ENCODE results near the gene TRPV2. TPM values are rescaled to one million over a fixed set of nuclear protein-coding genes. Genes with fewer than 3 reads are reported as not detected.

TRPV2 gene
- total and polyA plus RNA-seq, 9 of the 15 experiments (the other 6 are each of a cell fraction or from before 2014, with no cell fraction given), result 10.0 to 97.5 (median 30.3) TPM

DNA sequence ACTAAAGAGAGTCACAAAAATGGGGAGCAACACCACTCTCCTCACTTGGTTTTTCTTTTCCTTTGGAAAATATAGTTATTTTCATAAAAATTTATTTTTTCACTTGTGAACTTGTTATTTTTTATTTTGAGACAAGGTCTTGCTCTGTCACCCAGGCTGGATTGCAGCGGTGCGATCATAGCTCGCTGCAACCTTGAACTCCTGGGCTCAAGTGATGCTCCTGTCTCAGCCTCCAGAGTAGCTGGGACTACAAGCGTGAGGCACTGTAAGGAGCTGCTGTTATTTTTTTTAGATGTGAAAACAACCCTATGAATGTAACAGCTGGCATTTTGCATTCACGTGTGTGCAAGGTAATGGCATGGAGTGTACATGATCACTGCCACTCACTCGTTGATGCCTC is 51.7 kb downstream of the TRPV2 start:
- DNase-seq (ENCODE audit: extremely low read depth in 1 of 4, low spot score in 3 of 4), result no peak
- CTCF ChIA-PET (ENCODE audit: low intra/inter-chr PET ratio), result no interaction called here
- Histone ChIP-seq H3K79me2 (ENCODE audit: control insufficient read depth, insufficient read depth, low read length) (no peaks in the 10 kb centered on the region), H3K9me1 (ENCODE audit: control insufficient read depth, insufficient read depth, low read length) (no peaks in the 10 kb centered on the region), H3K4me1 (replicated peaks in 1 of 2; ENCODE audit: control insufficient read depth in 2 of 2, insufficient read depth in 2 of 2, low read length in 2 of 2) (peaks cover 0 to 4% of the 10 kb centered on the region in 2 experiments; a peak in 2 of 5 replicates), H4K20me1 (replicated peaks; ENCODE audit: control insufficient read depth, insufficient read depth, low read length) (peaks cover 9% of the 10 kb centered on the region; the same call in 1 of the 2 replicates), H3K36me3 (ENCODE audit: control insufficient read depth, insufficient read depth, low read length) (peaks cover 4% of the 10 kb centered on the region; the same call in 1 of the 3 replicates), H3K9me3 (replicated peaks; ENCODE audit: control insufficient read depth, insufficient read depth, low read depth, low read length) (no peaks in the 10 kb centered on the region), H3K27ac (ENCODE audit: extremely low read depth, low read depth, low read length) (no peak overlapping the region), H3K9ac (ENCODE audit: insufficient read depth in 1 of 2, low read depth in 2 of 2, low read length in 2 of 2) (no peak overlapping the region), H3K4me2 (ENCODE audit: insufficient read depth, low read length) (no peak overlapping the region), H3K4me3 (no peak overlapping the region), H3K27me3 (ENCODE audit: control insufficient read depth in 2 of 2, insufficient read depth in 2 of 2, low read length in 2 of 2) (peaks cover 9 to 25% of the 10 kb centered on the region in 2 experiments; a peak in 4 of 5 replicates), H2AFZ (ENCODE audit: low read depth, low read length) (no peak overlapping the region)
- POLR2A ChIA-PET, result interaction anchor here (1.1 kb wide), 1 partner anchor 12 kb away, joined by 3 read pairs; no protein-coding TSS in a partner anchor
- ATAC-seq, result no peak
- no peak for FAIRE-seq
- BruUV-seq (replicated peaks), result no TSS peak
- intact Hi-C loops (cut with micrococcal nuclease), result no loop called here
- WGBS (ENCODE audit: insufficient coverage, low coverage, missing lambda C conversion rate), result 48% methylated on average over 6 of the region's 6 CpGs
- no peak for TF ChIP-seq ZNF445 (CRISPR knock-in tag; IDR thresholded peaks at IDR 0.05; ENCODE audit: low read depth)
- TF ChIP-seq, protein P1, sequence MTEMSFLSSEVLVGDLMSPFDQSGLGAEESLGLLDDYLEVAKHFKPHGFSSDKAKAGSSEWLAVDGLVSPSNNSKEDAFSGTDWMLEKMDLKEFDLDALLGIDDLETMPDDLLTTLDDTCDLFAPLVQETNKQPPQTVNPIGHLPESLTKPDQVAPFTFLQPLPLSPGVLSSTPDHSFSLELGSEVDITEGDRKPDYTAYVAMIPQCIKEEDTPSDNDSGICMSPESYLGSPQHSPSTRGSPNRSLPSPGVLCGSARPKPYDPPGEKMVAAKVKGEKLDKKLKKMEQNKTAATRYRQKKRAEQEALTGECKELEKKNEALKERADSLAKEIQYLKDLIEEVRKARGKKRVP (CRISPR knock-in tag; IDR thresholded peaks at IDR 0.05), result no peak
- no peak for TF ChIP-seq HNRNPLL (IDR thresholded peaks at IDR 0.05; ENCODE audit: low read depth, low read length, poor library complexity, severe bottlenecking)
- no peak for TF ChIP-seq EGR1 (conservative IDR thresholded peaks at IDR 0.05)
- TF ChIP-seq TRIM24 (IDR thresholded peaks at IDR 0.05), result no peak
- no peak for TF ChIP-seq ZNF717 (CRISPR knock-in tag; IDR thresholded peaks at IDR 0.05)
- TF ChIP-seq, protein P2, sequence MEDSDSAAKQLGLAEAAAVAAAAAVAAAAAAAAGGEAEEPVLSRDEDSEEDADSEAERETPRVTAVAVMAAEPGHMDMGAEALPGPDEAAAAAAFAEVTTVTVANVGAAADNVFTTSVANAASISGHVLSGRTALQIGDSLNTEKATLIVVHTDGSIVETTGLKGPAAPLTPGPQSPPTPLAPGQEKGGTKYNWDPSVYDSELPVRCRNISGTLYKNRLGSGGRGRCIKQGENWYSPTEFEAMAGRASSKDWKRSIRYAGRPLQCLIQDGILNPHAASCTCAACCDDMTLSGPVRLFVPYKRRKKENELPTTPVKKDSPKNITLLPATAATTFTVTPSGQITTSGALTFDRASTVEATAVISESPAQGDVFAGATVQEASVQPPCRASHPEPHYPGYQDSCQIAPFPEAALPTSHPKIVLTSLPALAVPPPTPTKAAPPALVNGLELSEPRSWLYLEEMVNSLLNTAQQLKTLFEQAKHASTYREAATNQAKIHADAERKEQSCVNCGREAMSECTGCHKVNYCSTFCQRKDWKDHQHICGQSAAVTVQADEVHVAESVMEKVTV (CRISPR knock-in tag; IDR thresholded peaks at IDR 0.05), result no peak
- TF ChIP-seq, protein P3, sequence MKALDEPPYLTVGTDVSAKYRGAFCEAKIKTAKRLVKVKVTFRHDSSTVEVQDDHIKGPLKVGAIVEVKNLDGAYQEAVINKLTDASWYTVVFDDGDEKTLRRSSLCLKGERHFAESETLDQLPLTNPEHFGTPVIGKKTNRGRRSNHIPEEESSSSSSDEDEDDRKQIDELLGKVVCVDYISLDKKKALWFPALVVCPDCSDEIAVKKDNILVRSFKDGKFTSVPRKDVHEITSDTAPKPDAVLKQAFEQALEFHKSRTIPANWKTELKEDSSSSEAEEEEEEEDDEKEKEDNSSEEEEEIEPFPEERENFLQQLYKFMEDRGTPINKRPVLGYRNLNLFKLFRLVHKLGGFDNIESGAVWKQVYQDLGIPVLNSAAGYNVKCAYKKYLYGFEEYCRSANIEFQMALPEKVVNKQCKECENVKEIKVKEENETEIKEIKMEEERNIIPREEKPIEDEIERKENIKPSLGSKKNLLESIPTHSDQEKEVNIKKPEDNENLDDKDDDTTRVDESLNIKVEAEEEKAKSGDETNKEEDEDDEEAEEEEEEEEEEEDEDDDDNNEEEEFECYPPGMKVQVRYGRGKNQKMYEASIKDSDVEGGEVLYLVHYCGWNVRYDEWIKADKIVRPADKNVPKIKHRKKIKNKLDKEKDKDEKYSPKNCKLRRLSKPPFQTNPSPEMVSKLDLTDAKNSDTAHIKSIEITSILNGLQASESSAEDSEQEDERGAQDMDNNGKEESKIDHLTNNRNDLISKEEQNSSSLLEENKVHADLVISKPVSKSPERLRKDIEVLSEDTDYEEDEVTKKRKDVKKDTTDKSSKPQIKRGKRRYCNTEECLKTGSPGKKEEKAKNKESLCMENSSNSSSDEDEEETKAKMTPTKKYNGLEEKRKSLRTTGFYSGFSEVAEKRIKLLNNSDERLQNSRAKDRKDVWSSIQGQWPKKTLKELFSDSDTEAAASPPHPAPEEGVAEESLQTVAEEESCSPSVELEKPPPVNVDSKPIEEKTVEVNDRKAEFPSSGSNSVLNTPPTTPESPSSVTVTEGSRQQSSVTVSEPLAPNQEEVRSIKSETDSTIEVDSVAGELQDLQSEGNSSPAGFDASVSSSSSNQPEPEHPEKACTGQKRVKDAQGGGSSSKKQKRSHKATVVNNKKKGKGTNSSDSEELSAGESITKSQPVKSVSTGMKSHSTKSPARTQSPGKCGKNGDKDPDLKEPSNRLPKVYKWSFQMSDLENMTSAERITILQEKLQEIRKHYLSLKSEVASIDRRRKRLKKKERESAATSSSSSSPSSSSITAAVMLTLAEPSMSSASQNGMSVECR (CRISPR knock-in tag; IDR thresholded peaks at IDR 0.05), result no peak
- TF ChIP-seq SMARCE1 (IDR thresholded peaks at IDR 0.05), result no peak
- TF ChIP-seq HDGF (IDR thresholded peaks at IDR 0.05), result no peak
- TF ChIP-seq, protein P4, sequence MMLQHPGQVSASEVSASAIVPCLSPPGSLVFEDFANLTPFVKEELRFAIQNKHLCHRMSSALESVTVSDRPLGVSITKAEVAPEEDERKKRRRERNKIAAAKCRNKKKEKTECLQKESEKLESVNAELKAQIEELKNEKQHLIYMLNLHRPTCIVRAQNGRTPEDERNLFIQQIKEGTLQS (IDR thresholded peaks at IDR 0.05), result no peak
- TF ChIP-seq, protein P4 (CRISPR knock-in tag; conservative IDR thresholded peaks at IDR 0.05), result no peak
- no peak for TF ChIP-seq BACH1 (tag; IDR thresholded peaks at IDR 0.05)
- in situ Hi-C loops (cut with MboI), result no loop called here
